Muscle layer of duodenum (tissue), 2 donors: ENCODE measurements around the gene LRRC58.

Experiments used
- H3K27ac ChIP-seq: one replicate; pipeline ENCODE4 v1.7.0; 2013; ENCODE audit warnings: mild to moderate bottlenecking, low read length
- H3K27me3 ChIP-seq: one replicate; pipeline ENCODE4 v1.7.0; 2013; ENCODE audit warnings: low read depth, mild to moderate bottlenecking, control low read depth, low read length
- H3K36me3 ChIP-seq, 2 donors: one replicate each; pipeline ENCODE4 v1.7.0; 2013; ENCODE audit warnings: low read length in 2 of 2, control low read depth in 1 of 2, mild to moderate bottlenecking in 1 of 2; ENCODE audit not compliant: insufficient read depth in 2 of 2, control insufficient read depth in 1 of 2
- H3K4me1 ChIP-seq, 2 donors: one replicate each; pipeline ENCODE4 v1.7.0; 2013; ENCODE audit warnings: low read length in 2 of 2, mild to moderate bottlenecking in 2 of 2, control low read depth in 1 of 2, moderate library complexity in 1 of 2; ENCODE audit not compliant: insufficient read depth in 2 of 2, control insufficient read depth in 1 of 2
- H3K4me3 ChIP-seq, 2 donors: one replicate each; pipeline ENCODE4 v1.7.0; 2013; ENCODE audit warnings: low read length in 2 of 2, low read depth in 1 of 2, mild to moderate bottlenecking in 1 of 2
- H3K9me3 ChIP-seq, 2 donors: one replicate each; pipeline ENCODE4 v1.7.0; 2013; ENCODE audit warnings: low read length in 2 of 2, control low read depth in 1 of 2, mild to moderate bottlenecking in 1 of 2; ENCODE audit not compliant: control insufficient read depth in 1 of 2
- donor health status: healthy.

The LRRC58 gene

GRCh38 chr3:120364821-120365220 is 15.7 kb upstream of the LRRC58 start:
- H3K4me1 ChIP-seq = no peaks in the 10 kb centered on the region
- H3K4me3 ChIP-seq = no peak overlapping the region
- no peak overlapping the region for H3K27ac ChIP-seq
- no peaks in the 10 kb centered on the region for H3K9me3 ChIP-seq
- H3K36me3 ChIP-seq = no peaks in the 10 kb centered on the region
- no peaks in the 10 kb centered on the region for H3K27me3 ChIP-seq

- Histone ChIP-seq H3K4me1 (no peaks in the 10 kb centered on the region), H3K27ac (no peak overlapping the region), H3K27me3 (no peaks in the 10 kb centered on the region), H3K36me3 (no peaks in the 10 kb centered on the region), H3K9me3 (no peaks in the 10 kb centered on the region), H3K4me3 (no peak overlapping the region)
Measured at GRCh38 chr3:120364101-120364500, 14.9 kb upstream of the LRRC58 start.

- Histone ChIP-seq H3K4me1 (no peaks in the 10 kb centered on the region), H3K4me3 (no peak overlapping the region), H3K36me3 (no peaks in the 10 kb centered on the region), H3K27me3 (no peaks in the 10 kb centered on the region), H3K27ac (no peak overlapping the region), H3K9me3 (no peaks in the 10 kb centered on the region)
Measured at GRCh38 chr3:120357807-120358206, 8.7 kb upstream of the LRRC58 start.

- Histone ChIP-seq H3K9me3 (no peaks in the 10 kb centered on the region), H3K36me3 (no peaks in the 10 kb centered on the region), H3K27ac (no peak overlapping the region), H3K4me1 (no peaks in the 10 kb centered on the region), H3K27me3 (no peaks in the 10 kb centered on the region), H3K4me3 (no peak overlapping the region)
Measured at GRCh38 chr3:120355486-120355885, 6.3 kb upstream of the LRRC58 start.

GRCh38 chr3:120353463-120353862 is 4.3 kb upstream of the LRRC58 start:
- Histone ChIP-seq H3K36me3 (no peaks in the 10 kb centered on the region), H3K4me3 (no peak overlapping the region), H3K27me3 (no peaks in the 10 kb centered on the region), H3K9me3 (no peaks in the 10 kb centered on the region), H3K4me1 (no peaks in the 10 kb centered on the region), H3K27ac (no peak overlapping the region)

GRCh38 chr3:120352017-120352416 is 2.9 kb upstream of the LRRC58 start:
- Histone ChIP-seq H3K36me3 (no peaks in the 10 kb centered on the region), H3K27me3 (no peaks in the 10 kb centered on the region), H3K27ac (no peak overlapping the region), H3K4me3 (no peak overlapping the region), H3K4me1 (peaks cover 9 to 11% of the 10 kb centered on the region in 2 donors), H3K9me3 (no peaks in the 10 kb centered on the region)

- Histone ChIP-seq H3K27ac (peak overlapping the region; percentile 83), H3K4me1 (peaks cover 9 to 13% of the 10 kb centered on the region in 2 donors), H3K36me3 (no peaks in the 10 kb centered on the region), H3K27me3 (no peaks in the 10 kb centered on the region), H3K4me3 (peak overlapping the region; percentile 86 to 92), H3K9me3 (no peaks in the 10 kb centered on the region)
Measured at GRCh38 chr3:120350401-120350941, 1.3 kb upstream of the LRRC58 start.

GRCh38 chr3:120349855-120350125 is 636 bp upstream of the LRRC58 start:
- peaks cover 9 to 19% of the 10 kb centered on the region in 2 donors for H3K4me1 ChIP-seq
- H3K4me3 ChIP-seq = peak overlapping the region; percentile 86 to 92
- no peaks in the 10 kb centered on the region for H3K36me3 ChIP-seq
- H3K27ac ChIP-seq = peak overlapping the region; percentile 83
- no peaks in the 10 kb centered on the region for H3K9me3 ChIP-seq
- no peaks in the 10 kb centered on the region for H3K27me3 ChIP-seq

- no peaks in the 10 kb centered on the region for H3K9me3 ChIP-seq
- no peaks in the 10 kb centered on the region for H3K27me3 ChIP-seq
- H3K27ac ChIP-seq = peak overlapping the region; percentile 80
- H3K4me1 ChIP-seq = peaks cover 9 to 19% of the 10 kb centered on the region in 2 donors
- H3K4me3 ChIP-seq = peak overlapping the region; percentile 86 to 92
- no peaks in the 10 kb centered on the region for H3K36me3 ChIP-seq
Measured at GRCh38 chr3:120348065-120348990, 826 bp downstream of the LRRC58 start.

GRCh38 chr3:120344349-120344748 is 4.8 kb downstream of the LRRC58 start:
- Histone ChIP-seq H3K4me3 (no peak overlapping the region), H3K36me3 (peaks cover 0 to 6% of the 10 kb centered on the region in 2 donors)

GRCh38 chr3:120341658-120342346 is 7.4 kb downstream of the LRRC58 start:
- Histone ChIP-seq H3K9me3 (no peaks in the 10 kb centered on the region), H3K27ac (no peak overlapping the region), H3K4me1 (peaks cover 0 to 6% of the 10 kb centered on the region in 2 donors), H3K27me3 (no peaks in the 10 kb centered on the region), H3K4me3 (no peak overlapping the region), H3K36me3 (peaks cover 0 to 11% of the 10 kb centered on the region in 2 donors)

More at GRCh38 chr3:120344349-120344748, 4.8 kb downstream of the LRRC58 start:
- H3K27ac ChIP-seq = no peak overlapping the region
- H3K4me1 ChIP-seq = peaks cover 9 to 19% of the 10 kb centered on the region in 2 donors
- H3K27me3 ChIP-seq = no peaks in the 10 kb centered on the region
- H3K9me3 ChIP-seq = no peaks in the 10 kb centered on the region
